GM19324 (cell line): ENCODE measurements around the gene ABCA1.
A peak's percentile ranks its signal among the peaks of the same experiment; 100 is the strongest.
"Not testable (repeated sequence)": the region's sequence is repeated elsewhere in the genome, so short reads cannot be mapped to it uniquely, and the experiment has no call there.

ENCODE experiments used
- ATAC-seq: cut with Tn5 transposase; IDR thresholded peaks from one replicate; pipeline ENCODE4 v1.9.1; 2021; ENCODE audit warnings: mild to moderate bottlenecking, moderate library complexity; ENCODE audit not compliant: unreplicated experiment, low FRiP score

The ABCA1 gene

DNA sequence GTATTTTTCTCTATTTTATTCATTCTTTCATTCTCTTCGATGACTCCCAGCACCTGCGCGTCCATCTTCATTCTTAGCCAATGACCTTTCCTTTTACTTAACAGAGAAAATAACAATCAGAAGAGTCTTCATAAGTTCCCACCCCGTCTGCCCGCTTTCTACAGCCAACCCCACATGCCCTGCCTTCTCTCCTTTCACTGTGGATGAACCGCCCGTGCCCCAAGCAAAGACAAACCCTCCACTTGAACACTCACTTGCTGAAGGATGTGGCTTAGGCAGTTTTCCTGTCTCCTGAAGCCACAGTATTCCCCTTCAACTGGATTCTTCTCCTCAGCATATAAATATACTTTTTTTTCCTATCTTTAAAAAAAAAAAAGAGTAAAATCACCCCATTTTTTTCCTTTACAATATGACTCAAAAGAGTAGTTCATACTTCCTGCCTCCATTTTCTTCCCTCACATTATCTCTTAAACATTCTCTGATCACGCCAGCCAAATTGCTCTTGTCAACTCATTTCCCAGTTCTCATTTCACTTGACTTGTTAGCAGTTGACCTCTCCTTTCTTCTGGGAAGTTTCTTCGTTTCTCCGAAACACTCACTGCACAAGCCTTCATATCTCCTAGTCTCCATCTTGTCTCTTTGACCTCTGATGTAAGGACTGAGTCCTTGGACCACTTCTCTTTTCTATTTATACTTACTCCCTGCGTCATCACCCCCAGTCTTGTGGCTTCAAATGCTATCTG is 153.0 kb downstream of the ABCA1 start:
- ATAC-seq: peak; percentile 85

DNA sequence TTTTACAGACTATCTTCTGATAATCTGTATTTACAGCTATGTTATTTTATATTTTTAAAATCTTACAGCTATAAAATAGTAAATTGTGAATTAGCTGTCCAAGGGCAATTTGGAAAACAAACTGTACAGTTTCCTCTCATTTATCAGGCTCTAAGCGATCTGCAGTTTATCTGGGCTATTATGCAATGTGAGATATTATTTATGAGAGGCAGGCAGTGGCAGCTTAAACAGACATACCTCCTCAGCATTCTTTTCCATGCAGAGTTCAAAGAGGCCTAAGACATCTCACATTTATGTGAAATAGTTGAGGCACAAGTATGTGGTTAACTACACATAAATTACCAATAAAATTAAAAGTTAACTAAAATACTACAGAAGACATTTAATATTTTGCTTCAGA is 153.8 kb downstream of the ABCA1 start:
- no peak for ATAC-seq

DNA sequence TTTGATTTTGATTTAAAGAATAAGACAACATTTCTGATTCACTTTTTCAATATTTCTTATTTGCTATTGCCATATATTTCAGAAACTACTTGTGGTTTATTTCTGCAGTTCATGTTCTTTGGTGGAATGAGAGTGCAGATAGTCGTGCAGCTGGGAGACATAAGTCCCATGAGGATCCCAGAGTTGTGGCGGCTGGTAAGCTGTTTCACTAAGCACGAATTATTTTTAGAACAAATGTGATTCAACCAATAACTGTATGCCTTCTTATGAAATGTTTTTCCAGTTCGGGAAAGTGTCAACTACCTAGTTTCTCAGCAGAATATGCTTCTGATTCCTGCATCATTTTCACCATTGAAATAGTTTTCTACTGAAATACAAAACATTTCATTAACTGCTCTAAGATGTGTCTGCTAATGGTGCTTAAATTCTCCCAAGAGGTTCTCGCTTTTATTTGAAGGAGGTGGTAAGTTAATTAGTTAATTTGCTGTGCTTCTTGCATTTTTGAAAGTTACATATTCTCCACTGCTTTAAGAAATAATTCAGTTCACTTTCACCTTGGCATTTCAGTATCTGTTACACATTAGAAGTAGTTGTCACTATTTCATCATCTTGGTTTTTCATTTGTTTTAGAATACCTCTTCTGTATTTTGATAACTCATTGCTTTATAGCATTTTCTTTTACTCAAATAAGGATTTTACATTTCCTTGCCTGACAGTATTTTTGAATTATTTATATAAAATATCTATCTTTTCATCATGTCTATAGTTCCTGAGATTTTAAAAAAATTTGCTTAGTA is 155.0 kb downstream of the ABCA1 start:
- ATAC-seq: no peak

DNA sequence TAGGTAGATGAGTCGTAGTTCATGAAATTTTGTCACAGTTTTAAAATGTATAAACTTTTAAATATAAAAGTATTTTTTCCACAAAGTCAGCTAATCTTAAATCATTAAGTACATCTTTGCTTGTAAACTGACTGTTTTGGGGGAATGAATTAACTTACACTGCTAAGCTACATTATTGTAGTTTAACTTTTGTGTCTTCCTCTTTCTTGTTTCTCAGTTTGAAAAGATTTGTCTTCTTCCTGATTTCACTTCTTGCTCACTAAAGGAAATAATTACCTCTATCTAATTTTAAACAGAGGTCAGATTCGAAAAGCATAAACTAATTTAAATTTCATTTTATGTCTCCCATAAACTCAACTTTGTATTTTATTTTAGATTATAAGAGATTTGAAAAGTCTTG is 158.3 kb downstream of the ABCA1 start:
- no peak for ATAC-seq

DNA sequence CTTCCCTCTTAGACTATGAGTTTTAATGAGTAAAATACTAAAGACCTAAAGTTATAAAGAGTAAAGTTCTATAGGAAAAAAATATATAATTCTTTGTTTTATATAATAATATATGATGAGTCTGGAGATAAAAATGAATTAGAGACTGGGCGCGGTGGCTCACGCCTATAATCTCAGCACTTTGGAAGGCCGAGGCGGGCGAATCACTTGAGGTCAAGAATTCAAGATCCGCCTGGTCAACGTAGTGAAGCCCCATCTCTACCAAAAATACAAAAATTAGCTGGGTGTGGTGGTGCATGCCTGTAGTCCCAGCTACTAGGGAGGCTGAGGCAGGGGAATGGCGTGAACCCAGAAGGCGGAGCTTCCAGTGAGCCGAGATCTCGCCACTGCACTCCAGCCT is 158.9 kb downstream of the ABCA1 start:
- ATAC-seq: not testable (repeated sequence)

DNA sequence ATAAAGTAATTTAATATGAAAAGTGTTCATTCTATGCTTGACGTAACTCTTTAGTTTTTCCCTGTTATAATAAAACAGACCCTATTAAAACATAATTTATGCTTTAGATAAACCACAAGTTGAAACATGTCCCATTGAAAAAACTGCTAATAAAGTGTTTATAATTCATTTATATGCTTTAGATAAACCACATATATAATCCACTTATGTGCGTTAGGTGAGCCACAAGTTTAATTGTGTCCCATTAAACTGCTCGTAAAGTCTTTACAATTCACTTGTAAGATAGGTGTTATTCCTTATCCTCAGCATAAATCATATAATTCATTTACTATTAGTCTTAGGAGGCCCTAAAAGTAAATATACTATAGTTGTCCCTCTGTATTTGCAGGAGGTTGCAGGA is 160.4 kb downstream of the ABCA1 start:
- no peak for ATAC-seq

DNA sequence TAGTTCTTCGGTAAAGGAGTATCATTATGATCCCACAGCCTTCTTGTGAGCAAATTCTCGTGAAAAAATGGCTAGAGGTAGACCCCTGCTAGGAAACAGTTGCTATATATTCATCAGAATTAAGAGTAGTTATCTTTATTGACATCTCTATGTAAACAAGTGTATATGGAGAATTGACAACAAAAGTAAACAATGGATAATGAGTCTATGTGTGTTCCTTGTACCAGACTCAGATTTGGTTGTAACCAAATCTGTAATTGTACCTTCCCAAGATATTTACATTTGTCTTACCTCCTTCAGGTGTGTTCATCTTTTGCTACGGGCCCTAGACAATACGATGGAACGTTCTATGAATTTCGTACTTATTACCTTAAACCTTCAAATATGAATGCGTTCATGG is 161.9 kb downstream of the ABCA1 start:
- ATAC-seq: no peak

DNA sequence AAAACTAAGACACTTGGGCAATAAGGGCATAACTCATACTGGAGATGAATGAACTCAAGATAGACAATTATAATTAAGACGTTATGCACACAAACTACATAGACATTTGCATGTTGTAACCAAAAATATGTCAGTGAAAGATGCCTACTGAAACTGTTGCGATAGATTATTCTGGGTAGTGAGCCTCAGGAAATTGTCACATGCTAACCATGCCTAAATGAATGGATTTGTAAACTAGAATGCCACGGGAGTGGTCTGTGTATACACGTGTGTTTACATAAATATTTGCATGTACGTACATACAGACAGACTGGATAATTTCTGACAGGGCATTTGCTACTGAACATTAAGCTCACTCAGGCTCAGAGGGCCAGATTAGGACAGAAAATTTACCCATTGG is 162.8 kb downstream of the ABCA1 start:
- peak; percentile 35 for ATAC-seq

DNA sequence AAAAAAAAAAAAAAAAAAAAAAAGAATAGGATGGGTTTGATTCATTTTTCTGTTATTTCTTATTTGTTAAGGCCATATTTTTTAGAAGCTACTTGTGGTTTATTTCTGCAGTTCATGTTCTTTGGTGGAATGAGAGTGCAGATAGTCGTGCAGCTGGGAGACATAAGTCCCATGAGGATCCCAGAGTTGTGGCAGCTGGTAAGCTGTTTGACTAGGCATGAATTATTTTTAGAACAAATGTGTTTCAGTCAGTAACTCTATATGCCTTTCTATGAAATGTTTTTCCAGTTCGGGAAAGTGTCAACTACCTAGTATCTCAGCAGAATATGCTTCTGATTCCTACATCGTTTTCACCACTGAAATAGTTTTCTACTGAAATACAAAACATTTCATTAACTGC is 169.0 kb downstream of the ABCA1 start:
- ATAC-seq: no peak

DNA sequence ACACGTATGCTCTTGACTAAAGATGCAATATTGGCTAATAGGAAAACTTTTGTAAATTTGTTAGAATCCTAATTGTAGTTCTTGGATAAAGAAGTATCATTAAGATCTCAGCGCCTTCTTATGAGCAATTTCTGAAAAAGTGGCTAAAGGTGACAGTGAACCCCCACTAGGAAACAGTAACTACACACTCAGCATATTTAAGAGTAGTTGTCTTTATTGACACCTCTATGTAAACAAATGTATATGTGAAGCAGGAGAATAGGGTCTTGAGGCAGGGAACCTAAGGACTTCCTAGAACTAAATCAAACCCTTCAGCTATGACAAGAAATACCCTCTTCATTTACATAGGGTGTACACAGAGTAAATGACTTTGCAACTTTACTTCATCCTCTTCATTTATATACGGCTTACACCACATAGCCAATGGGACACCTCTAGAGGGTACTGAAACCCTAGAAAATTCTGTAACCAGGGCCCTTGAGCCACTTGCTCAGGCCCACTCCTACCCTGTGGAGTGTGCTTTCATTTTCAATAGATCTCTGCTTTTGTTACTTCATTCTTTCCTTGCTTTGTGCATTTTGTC is 177.7 kb downstream of the ABCA1 start:
- ATAC-seq: peak; percentile 30

DNA sequence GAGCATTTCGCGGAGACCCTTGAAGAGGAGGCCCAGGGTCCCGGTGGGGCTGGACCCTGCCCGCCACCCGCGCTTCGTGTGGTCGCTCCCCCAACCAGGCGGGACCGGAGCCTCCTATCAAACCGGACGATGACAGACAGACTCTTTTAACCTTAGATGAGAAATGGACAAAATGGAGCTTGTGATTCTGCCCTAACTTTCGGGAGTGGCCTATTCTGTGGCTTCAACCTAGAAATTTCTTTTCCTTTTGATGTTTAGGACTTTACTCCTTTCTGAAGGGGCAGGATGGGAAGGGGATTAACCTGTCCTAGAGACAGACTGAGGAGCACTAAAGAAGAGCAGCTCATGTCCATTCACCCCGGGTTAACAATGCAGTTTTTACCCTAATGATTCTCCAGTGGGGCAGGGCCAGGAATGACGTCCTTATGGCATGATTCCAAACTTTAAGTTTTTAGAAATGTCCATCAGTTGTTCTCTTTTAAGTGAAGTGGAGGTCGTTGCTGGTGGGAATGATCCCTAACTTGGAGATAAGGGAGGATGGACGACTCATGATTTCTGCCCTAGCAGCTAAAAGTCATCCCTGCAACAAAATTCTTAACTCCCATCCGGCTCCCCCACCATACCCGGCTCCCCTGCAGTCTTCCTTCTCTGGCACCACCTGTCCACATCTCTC is 179.5 kb downstream of the ABCA1 start:
- ATAC-seq: peak; percentile 11

DNA sequence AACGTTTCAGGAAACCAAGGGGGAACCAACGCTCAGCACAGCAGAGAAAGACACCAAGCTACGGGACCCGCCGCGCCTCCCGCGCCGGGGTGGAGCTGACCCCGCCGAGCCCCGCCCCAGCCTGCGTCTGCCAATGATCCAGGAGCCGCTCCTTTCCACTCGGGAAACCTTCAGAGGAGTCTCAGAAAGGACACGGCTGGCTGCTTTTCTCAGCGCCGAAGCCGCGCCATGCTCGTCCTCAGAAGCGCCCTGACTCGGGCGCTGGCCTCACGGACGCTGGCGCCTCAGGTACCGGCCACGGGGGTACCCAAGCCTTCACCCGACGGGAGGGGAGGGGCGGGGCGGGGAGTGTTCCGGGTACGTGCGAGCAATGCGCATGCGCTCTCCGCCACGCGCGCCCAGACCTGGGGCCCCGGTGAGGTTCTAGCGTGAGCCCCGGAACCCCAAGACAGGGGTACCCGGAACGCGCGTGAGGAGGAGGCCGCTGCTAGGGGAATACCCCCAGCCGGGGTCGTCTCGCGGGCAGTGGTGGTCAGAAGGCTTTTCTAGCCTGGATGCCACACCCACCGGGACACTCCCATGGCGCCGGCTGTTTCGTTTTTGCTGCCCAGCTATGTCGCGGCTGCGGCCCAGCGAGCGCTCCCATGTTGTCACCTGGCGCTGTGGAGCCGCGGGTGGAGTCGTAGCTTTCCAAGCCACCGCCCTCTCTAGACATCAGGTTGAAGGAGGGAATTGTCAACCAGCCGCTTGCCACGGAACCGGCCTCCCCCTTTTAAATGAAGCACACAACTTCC is 180.2 kb downstream of the ABCA1 start, which contains the start of gene NIPSNAP3A:
NIPSNAP3A (plus strand) TSS at position 119 of the 794 bp plus-strand sequence; CDS start at position 229, 110 bp downstream.
- ATAC-seq: peak; percentile 93

DNA sequence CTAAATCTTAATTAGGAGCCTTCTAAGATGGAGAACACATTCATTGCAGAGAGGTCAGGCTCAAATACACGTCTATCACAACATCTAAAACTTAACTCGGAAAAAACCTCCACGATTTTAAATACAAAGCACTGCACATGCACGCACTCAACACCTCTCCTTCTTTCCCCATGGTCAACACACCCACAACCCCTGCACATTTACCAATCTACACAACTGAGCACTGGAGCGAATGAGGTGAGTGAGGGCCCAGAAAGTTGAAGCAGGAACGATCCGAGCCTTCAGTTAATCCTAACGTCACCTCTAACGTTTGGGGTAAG is 180.8 kb downstream of the ABCA1 start:
- peak; percentile 28 for ATAC-seq

DNA sequence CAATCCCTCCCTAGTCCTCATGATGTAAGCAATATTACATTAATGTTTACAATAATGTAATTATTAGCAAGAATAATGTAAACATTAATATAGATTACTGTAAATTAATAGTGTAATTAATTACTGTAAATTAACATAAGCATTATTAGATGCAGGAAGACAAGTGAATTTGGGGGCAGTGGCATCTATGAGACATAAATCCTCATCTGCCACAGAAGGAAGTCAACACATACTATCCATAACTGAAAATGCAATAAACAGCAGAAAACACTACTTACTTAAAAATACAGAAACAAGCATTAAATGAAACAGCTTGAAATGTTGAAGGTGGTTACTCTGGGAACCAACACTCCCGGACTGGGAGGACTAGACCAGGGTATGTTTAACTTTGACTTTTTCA is 181.2 kb downstream of the ABCA1 start:
- ATAC-seq: no peak

DNA sequence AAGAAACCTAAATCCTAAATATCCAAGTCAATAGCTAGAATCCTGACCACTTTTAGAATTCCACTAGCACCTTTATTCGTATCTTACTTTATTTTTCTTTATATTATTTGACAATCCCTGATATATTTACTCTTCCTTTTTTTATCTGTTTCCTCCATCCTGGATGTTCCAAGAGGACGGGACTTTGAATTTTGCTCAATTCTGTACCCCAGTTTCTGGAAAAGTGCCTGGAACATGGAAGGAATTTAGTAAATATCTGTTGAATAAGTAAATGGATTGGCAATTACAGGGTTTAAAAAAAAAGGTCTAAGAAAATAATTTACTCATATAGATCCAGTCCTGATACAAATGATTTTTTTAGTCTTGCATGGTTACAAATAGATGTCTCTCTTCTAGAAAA is 181.7 kb downstream of the ABCA1 start:
- ATAC-seq: no peak

DNA sequence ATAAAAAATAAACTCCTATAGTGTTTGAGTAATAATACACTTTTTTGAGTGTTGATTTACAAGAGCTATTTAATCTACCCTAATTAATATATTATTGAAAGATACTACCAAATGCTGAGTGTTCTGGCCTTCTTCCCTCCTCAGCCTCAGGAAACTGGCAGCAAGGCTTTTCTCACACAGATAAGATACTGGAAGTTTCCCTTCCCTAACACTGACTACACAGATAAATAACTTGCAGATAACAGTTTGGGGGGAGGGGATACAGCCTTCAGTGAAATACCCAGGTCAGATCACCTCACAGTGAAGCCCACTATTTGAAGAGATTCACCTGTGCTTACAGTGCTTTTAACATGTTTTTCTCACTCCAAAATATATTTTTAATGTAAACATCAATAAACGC is 182.1 kb downstream of the ABCA1 start:
- no peak for ATAC-seq

DNA sequence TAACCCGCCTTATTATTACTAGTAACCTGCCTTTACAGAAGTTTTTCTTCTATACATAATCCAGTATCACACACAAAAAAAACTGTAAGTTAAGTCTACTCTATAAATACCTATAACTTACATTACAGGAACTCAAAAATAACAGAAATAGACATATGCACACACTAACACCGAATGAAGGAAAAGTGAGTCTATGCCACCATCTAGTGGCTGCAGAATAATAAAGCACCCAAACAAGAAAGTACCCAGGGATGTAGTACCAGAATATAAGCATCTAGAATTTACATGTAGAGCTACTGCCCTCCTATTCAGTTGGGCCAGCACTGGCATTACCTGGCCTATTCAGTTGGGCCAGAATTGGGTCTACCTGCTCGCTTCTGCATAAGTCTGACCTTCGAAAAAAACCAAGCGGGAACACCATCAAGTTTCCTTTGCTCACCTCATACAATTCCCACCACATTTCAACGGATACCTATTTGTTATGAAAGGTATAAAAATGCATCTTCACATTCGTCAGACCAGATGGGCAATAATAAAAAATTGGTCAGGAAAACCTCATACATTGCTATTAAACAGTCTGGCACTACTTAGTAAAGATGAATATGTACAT is 184.5 kb downstream of the ABCA1 start:
- peak; percentile 26 for ATAC-seq

DNA sequence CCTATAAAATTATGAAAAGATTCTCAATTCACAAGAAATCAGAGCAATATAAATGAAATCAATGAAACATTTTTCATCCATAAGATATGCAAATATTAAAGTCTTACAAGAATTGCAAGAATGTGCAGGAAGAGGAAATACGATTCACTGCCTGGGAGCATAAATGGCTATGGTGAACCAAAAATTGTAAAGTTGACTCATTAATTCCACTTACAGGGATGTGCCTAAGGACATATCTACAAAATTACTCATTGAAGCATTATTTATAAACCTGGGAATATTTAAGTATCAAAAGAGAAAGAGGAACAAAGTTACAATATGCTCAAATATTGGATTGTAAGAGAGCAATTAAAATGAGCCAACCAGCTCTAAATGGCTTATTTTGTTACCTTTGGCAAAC is 187.3 kb downstream of the ABCA1 start:
- no peak for ATAC-seq

DNA sequence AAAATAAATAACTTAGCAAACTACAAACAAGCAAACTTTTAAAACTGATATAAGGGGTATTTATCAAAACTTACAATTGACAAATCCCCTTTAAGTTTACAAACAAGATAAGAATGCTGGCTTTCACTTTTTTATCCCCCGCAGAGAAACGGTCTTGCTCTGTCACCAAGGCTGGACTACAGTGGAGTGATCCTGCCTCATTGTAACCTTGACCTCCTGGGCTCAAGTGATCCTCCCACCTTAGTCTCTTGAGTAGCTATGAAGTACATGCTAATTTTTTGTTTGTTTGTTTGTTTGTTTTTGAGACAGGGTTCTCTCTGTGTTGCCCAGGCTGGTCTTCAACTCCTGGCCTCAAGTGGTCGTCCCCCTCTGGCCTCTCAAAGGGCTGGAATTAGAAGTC is 189.5 kb downstream of the ABCA1 start:
- no peak for ATAC-seq
